GM18520 (cell line): ENCODE results near the gene DDX1.

Source experiments
- ATAC-seq: cut with Tn5 transposase; IDR thresholded peaks from one replicate; pipeline ENCODE4 v1.9.1; 2021; ENCODE audit not compliant: unreplicated experiment

The DDX1 gene

DNA sequence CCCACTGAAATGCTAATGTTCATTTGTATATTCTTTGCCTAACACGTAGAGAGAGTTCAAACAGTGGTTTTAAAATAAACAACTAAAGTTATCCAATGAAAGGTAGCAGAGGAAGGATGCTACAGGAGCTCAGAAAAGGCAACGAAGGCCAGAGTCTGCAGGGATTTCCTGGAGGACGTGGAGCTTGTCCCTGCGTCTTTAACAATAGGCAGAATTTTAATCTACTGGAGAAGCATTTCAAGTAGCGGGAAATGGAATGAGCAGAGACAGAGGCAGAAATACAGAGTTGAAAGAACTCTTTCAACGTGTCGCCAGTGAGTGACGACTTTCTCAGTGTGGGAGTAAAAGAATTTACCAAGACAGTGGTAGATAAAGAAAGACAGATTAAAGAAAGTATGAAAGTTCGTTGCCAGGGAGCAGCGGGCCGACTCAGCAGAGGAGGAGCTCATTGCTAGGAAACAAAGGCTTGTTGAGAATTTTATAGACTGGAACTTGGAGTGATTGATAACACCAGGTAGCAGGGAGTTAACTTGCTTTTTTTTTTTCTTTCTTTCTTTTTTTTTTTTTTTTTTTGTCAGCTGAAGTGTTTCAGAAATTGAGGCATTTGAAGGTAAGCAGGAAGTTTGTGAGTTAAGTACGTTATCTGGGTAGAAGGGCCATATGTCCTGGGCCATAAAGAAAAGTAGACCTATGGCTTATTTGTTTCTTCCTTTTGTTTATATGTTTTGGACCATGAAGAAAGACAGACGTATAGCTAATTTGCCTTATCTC, 29.9 kb upstream of the DDX1 start:
- peak; percentile 8 for ATAC-seq

DNA sequence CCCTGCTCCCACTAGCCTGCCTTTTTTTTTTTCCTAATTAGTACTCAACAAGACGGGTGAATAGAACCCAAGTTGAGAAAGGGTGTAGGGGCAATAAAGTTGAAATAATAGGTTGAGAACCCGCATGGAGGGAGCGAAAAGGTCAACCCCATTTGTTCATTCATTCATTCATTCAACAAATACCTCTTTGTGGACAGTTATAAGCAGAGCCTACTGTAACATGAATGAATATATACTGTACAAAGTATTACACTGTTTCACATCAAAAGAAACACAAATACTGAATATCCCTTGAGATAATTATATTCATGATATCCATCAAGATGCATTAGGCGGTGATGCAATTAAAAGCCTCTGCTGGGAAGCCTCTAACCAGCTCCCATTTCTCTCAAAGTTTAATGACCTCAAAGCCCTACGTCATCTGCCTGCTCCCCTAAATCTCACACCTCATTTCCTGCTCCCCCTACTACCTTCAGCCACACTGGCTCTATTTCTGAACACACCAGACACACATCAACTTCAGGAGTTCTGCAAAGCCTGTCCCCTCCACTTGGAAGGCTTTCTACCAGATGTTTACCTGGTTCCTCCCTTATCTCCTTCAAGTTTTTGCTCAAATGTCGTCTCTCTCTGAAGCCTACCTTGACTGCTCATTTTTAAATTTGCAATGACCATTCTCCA, 29.2 kb upstream of the DDX1 start:
- ATAC-seq: no peak

GRCh38 chr2:15563227-15564100, 28.2 kb upstream of the DDX1 start:
- ATAC-seq: no peak

GRCh38 chr2:15565392-15565791, 26.3 kb upstream of the DDX1 start:
- no peak for ATAC-seq

DNA sequence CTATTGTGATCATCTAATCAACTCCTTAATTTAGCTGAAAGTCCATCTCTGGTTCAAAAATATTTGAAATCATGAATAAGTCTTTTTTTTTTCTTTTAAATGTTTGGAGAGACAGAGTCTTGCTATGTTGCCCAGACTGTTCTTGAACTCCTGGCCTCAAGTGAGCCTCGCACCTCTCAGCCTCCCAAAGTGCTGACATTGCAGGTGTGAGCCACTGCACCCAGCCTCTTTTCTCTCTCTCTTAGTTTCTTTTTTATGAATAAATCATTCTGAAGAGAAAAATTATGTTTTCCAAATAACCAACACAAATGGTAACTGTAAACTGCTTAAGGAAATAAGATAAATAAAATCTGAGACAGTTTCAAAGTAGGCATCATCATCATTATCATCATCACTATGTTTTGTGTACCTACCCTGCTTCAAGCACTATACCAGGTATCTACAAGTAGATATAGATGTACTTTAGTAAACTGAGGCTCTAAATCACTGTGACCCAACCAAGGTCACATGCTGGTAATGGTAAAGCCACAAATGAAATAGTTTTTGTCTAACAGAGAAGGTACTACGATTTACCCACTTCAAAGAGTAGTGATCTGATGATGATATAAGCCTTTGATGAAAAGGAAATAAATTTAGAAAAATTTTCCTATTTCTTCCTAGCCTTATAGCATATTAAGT, 25.5 kb upstream of the DDX1 start:
- no peak for ATAC-seq

- no peak for ATAC-seq
Measured at GRCh38 chr2:15566912-15567311, 24.8 kb upstream of the DDX1 start.

- ATAC-seq: no peak
Measured at GRCh38 chr2:15568874-15569273, 22.8 kb upstream of the DDX1 start.

- ATAC-seq: no peak
Measured at GRCh38 chr2:15570104-15570503, 21.6 kb upstream of the DDX1 start.

DNA sequence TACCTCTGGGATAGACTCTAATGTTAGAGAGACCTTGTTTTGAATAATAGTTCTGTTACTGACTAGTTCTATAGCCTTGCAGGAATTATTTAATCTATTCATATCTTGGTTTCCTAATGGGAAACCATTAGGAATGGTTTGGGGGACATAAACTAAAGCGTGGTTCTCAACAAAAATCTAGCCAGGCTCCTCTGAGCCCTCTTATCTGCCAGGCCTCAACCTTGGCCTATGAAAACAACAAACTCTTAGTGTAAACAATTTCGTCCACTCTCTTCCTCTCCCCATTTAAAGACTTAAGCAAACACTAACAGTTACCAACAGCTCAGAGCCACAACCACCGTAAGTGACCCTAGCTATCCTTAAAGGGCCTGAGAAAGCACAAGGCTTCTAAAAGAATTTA, 19.9 kb upstream of the DDX1 start:
- no peak for ATAC-seq

GRCh38 chr2:15577071-15577735, 14.5 kb upstream of the DDX1 start:
- ATAC-seq: peak; percentile 82

DNA sequence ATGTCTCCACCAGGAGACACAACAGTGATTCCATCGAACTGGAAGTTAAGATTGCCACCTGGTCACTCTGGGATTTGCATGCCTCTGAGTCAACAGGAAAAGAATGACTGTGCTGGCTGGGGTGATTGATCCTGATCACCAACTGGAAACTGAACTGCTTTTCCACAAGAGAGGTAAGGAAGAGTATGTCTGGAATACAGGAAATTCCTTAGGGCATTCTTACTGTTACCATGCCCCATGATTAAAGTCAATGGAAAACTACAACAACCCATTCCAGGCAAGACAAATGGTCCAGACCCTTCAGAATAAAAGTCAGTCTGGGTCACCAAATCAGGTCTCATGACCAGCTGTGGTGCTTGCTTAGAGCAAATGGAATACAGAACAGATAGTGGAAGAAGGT, 12.0 kb upstream of the DDX1 start:
- ATAC-seq: no peak

- no peak for ATAC-seq
Measured at GRCh38 chr2:15580451-15580850, 11.2 kb upstream of the DDX1 start.

- no peak for ATAC-seq
Measured at GRCh38 chr2:15582710-15583357, 8.8 kb upstream of the DDX1 start.

GRCh38 chr2:15583826-15584225, 7.8 kb upstream of the DDX1 start:
- ATAC-seq: no peak

- no peak for ATAC-seq
Measured at GRCh38 chr2:15584316-15584715, 7.4 kb upstream of the DDX1 start.

GRCh38 chr2:15584767-15585469, 6.8 kb upstream of the DDX1 start:
- ATAC-seq: no peak

DNA sequence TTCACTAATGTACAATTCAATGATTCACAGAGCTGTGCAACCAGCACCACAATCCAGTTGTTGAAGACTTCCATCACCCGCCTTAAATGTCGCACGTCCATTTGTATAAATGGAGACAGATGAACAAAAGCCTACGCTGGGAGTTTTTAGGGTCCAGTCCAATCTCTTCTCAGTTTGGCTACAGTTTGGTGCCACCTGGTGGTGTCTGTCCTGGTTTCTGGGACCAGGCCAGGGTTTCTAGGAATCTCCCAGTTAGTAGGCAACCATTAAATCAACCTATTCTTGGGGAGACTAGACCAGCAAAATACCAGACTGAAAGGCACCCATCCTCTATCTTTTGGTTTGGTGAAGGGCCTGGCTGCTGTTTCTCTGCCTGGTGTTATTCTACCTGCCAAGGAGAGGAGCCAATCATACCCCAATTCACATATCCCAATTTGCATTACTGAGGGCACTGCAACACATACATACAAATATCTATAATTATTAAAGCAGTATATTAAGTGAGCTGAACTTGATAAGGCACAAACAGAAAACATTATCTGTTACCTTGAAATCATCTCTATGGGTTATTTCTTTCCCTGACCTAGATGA, 3.2 kb upstream of the DDX1 start:
- ATAC-seq: no peak

DNA sequence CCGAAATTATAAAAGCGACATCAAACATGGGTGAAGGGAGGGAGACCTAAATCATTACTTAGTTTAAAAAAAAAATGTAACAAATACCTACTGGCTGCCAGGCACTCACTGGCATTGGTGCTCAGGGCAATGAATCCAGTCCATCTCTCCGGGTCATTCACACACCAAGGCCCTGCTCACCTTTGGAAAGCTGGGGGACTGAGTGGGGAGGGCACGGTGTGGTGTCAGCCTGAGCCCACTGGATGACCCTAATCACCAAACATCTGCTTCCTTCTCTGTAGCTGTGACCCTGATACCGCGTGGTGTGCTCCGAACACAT, 336 bp upstream of the DDX1 start:
- no peak for ATAC-seq

GRCh38 chr2:15593327-15593705, 1.6 kb downstream of the DDX1 start:
- ATAC-seq: no peak
